ENCODE measurements around the gene FBXL20. TPM values are rescaled to one million over a fixed set of nuclear protein-coding genes. Genes with fewer than 3 reads are reported as not detected.

Gene FBXL20
- total and polyA plus RNA-seq, 2 donors (not counting 3 experiments of a cell fraction or from before 2014, with no cell fraction given) = 4.6 to 18.0 TPM

GRCh38 chr17:39408360-39408759, 6.9 kb upstream of the FBXL20 start:
- TF ChIP-seq MYC (IDR thresholded peaks at IDR 0.05; ENCODE audit: low read depth, low read length) (no peak), CTCF (IDR thresholded peaks at IDR 0.05; ENCODE audit: extremely low read depth in 1 of 2, insufficient read depth in 1 of 2, low read depth in 1 of 2, low read length in 2 of 2) (no peak), POLR2AphosphoS5 (IDR thresholded peaks at IDR 0.05; ENCODE audit: insufficient read depth, low read depth, low read length) (no peak), FOS (IDR thresholded peaks at IDR 0.05; ENCODE audit: borderline replicate concordance, insufficient read depth, low read length) (no peak), GATA2 (IDR thresholded peaks at IDR 0.05; ENCODE audit: insufficient read depth, insufficient read length, low read depth, low read length) (no peak)
- Histone ChIP-seq H3K9me1 (replicated peaks; ENCODE audit: control insufficient read depth, extremely low read depth, insufficient read depth, low read length) (no peaks in the 10 kb centered on the region), H3K9ac (replicated peaks; ENCODE audit: extremely low read depth, insufficient read depth, low read length) (no peak overlapping the region), H3K4me2 (ENCODE audit: insufficient read depth, low read length) (no peak overlapping the region), H3K4me3 (replicated peaks in 1 of 3; ENCODE audit: insufficient read depth in 1 of 3, low read depth in 1 of 3, low read length in 3 of 3) (no peak overlapping the region), H2AFZ (ENCODE audit: low read depth, low read length) (no peak overlapping the region), H3K79me2 (ENCODE audit: control insufficient read depth, insufficient read depth, low read length) (no peaks in the 10 kb centered on the region), H3K27ac (ENCODE audit: insufficient read depth, low read depth, low read length) (no peak overlapping the region), H4K20me1 (replicated peaks; ENCODE audit: control insufficient read depth, extremely low read depth, insufficient read depth, low read length) (no peaks in the 10 kb centered on the region), H3K36me3 (ENCODE audit: control insufficient read depth in 2 of 2, extremely low read depth in 1 of 2, insufficient read depth in 2 of 2, low read length in 2 of 2) (peaks cover 21 to 25% of the 10 kb centered on the region in 2 experiments), H3K9me3 (replicated peaks; ENCODE audit: control insufficient read depth, insufficient read depth, low read length) (no peaks in the 10 kb centered on the region), H3K27me3 (ENCODE audit: control insufficient read depth in 2 of 2, insufficient read depth in 2 of 2, low read length in 2 of 2) (no peaks in the 10 kb centered on the region), H3K4me1 (ENCODE audit: control insufficient read depth, extremely low read depth, insufficient read depth, low read length) (no peaks in the 10 kb centered on the region)
- no peak for DNase-seq (ENCODE audit: low read depth, low spot score)
- POLR2A ChIA-PET = no interaction called here
- FAIRE-seq = no peak
- intact Hi-C loops (cut with micrococcal nuclease) = no loop called here
- no TSS peak for BruUV-seq (replicated peaks)
- CTCF ChIA-PET = interaction anchor here (1.8 kb wide), 1 partner anchor 26 kb away, joined by 5 read pairs; no protein-coding TSS in a partner anchor
- dilution Hi-C loops (cut with MboI; ENCODE audit: extremely low pct_ligation_motif_present, low sequenced_read_pairs) = no loop called here

- BruUV-seq (replicated peaks) = no TSS peak
- TF ChIP-seq GATA2 (IDR thresholded peaks at IDR 0.05; ENCODE audit: insufficient read depth, insufficient read length, low read depth, low read length) (no peak), MYC (IDR thresholded peaks at IDR 0.05; ENCODE audit: low read depth, low read length) (no peak), POLR2AphosphoS5 (IDR thresholded peaks at IDR 0.05; ENCODE audit: insufficient read depth, low read depth, low read length) (no peak), CTCF (IDR thresholded peaks at IDR 0.05; ENCODE audit: extremely low read depth in 1 of 2, insufficient read depth in 1 of 2, low read depth in 1 of 2, low read length in 2 of 2) (no peak), FOS (IDR thresholded peaks at IDR 0.05; ENCODE audit: borderline replicate concordance, insufficient read depth, low read length) (no peak), EZH2 (IDR thresholded peaks at IDR 0.05; ENCODE audit: borderline replicate concordance, low read depth, low read length, severe bottlenecking) (no peak), JUN (IDR thresholded peaks at IDR 0.05; ENCODE audit: borderline replicate concordance, insufficient read depth, insufficient read length, low read depth) (no peak), POLR2A (IDR thresholded peaks at IDR 0.05; ENCODE audit: low read depth, low read length) (no peak)
- Histone ChIP-seq H2AFZ (ENCODE audit: low read depth, low read length) (no peak overlapping the region), H3K36me3 (ENCODE audit: control insufficient read depth in 2 of 2, extremely low read depth in 1 of 2, insufficient read depth in 2 of 2, low read length in 2 of 2) (peaks cover 20 to 25% of the 10 kb centered on the region in 2 experiments), H3K9me1 (replicated peaks; ENCODE audit: control insufficient read depth, extremely low read depth, insufficient read depth, low read length) (no peaks in the 10 kb centered on the region), H3K79me2 (ENCODE audit: control insufficient read depth, insufficient read depth, low read length) (no peaks in the 10 kb centered on the region), H3K9ac (replicated peaks; ENCODE audit: extremely low read depth, insufficient read depth, low read length) (no peak overlapping the region), H3K4me1 (ENCODE audit: control insufficient read depth, extremely low read depth, insufficient read depth, low read length) (no peaks in the 10 kb centered on the region), H3K27me3 (ENCODE audit: control insufficient read depth in 2 of 2, insufficient read depth in 2 of 2, low read length in 2 of 2) (no peaks in the 10 kb centered on the region), H3K27ac (ENCODE audit: insufficient read depth, low read depth, low read length) (no peak overlapping the region), H3K4me2 (ENCODE audit: insufficient read depth, low read length) (no peak overlapping the region), H3K4me3 (replicated peaks in 1 of 3; ENCODE audit: insufficient read depth in 1 of 3, low read depth in 1 of 3, low read length in 3 of 3) (no peak overlapping the region), H4K20me1 (replicated peaks; ENCODE audit: control insufficient read depth, extremely low read depth, insufficient read depth, low read length) (no peaks in the 10 kb centered on the region), H3K9me3 (replicated peaks; ENCODE audit: control insufficient read depth, insufficient read depth, low read length) (no peaks in the 10 kb centered on the region)
- intact Hi-C loops (cut with micrococcal nuclease) (no loop called here), dilution Hi-C loops (cut with MboI; ENCODE audit: extremely low pct_ligation_motif_present, low sequenced_read_pairs) (no loop called here)
- no peak for DNase-seq (ENCODE audit: low read depth, low spot score)
- ChIA-PET POLR2A (no interaction called here), CTCF (interaction anchor here (1.5 to 1.8 kb wide), 2 partner anchors 27 to 136 kb away, joined by 3 to 5 read pairs; no protein-coding TSS in a partner anchor)
- FAIRE-seq = no peak
These were observed 5.5 kb upstream of the FBXL20 start for GRCh38 chr17:39406951-39407350.

All from endothelial cell of umbilical vein (primary cell).